Peyer's patch (tissue), 4 donors: ENCODE results near the gene AGTPBP1.

Source experiments
- POLR2A ChIP-seq, 2 donors: fragments of 450-650 bp; IDR thresholded peaks; one replicate each; pipeline ENCODE4 v1.5.1; 2017; ENCODE audit warnings: antibody characterized with exemption in 2 of 2, mild to moderate bottlenecking in 2 of 2, moderate library complexity in 2 of 2
- TF ChIP-seq, protein P1 (sequence below), 6 experiments: fragments of 450-650 bp in 4 of 6; fragments of 200-600 bp in 2 of 6; sonication (generic) in 1 of 6; IDR thresholded peaks; one replicate each; pipeline ENCODE4 v1.5.1; 2017 to 2019; ENCODE audit warnings: antibody characterized with exemption in 6 of 6, mild to moderate bottlenecking in 3 of 6, moderate library complexity in 1 of 6

DNA sequence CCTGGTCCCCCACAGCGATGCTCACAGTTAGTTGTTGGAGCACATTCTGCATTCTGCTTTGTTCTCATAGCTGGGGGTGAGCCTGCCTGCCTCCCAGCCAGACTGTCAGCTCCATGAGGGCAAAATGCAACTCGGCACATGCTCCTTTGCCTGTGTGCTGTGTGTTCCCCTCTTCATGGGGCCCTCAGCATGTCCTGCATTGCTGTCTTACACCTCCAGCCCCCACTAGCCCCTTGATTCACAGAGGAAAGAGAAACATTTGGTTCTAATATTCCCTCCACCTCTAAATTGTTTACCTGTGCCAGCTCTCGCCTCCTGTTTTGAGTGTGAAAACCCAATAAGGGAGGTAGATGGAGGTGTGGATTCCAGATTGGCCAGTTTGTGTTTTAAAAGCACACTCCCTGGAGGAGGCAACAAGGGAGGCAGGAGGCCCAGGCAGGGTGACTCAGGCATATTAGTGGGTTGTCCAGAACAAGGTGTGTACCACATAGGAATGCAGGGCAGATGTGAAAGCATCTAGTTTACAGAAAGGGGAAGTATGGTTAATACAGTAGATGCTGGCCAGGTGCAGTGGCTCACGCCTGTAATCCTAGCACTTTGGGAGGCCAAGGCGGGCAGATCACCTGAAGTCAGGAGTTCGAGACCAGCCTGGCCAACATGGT, 224.6 kb downstream of the AGTPBP1 start:
- TF ChIP-seq, protein P1, sequence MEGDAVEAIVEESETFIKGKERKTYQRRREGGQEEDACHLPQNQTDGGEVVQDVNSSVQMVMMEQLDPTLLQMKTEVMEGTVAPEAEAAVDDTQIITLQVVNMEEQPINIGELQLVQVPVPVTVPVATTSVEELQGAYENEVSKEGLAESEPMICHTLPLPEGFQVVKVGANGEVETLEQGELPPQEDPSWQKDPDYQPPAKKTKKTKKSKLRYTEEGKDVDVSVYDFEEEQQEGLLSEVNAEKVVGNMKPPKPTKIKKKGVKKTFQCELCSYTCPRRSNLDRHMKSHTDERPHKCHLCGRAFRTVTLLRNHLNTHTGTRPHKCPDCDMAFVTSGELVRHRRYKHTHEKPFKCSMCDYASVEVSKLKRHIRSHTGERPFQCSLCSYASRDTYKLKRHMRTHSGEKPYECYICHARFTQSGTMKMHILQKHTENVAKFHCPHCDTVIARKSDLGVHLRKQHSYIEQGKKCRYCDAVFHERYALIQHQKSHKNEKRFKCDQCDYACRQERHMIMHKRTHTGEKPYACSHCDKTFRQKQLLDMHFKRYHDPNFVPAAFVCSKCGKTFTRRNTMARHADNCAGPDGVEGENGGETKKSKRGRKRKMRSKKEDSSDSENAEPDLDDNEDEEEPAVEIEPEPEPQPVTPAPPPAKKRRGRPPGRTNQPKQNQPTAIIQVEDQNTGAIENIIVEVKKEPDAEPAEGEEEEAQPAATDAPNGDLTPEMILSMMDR (IDR thresholded peaks at IDR 0.05), result no peak
- TF ChIP-seq POLR2A (IDR thresholded peaks at IDR 0.05), result no peak
